Fibroblast of villous mesenchyme (primary cell): Measurements from ENCODE around the gene TMEM52. TPM values are rescaled to one million over a fixed set of nuclear protein-coding genes. Genes with fewer than 3 reads are reported as not detected.

Experiments
- DNase-seq: peaks from one replicate; pipeline ENCODE4 v3.0.0-alpha.2; 2010; ENCODE audit warnings: low read depth
- H3K4me3 ChIP-seq: 2 replicates; pipeline ENCODE4 v1.5.1; 2011; ENCODE audit warnings: low read depth, mild to moderate bottlenecking, low read length
- CTCF ChIP-seq: IDR thresholded peaks from 2 replicates; pipeline ENCODE4 v1.5.1; 2012; ENCODE audit warnings: low read depth, mild to moderate bottlenecking, low read length; ENCODE audit not compliant: insufficient read depth
- total RNA-seq: library from RNA; depleted of rRNA; stranded (reverse); fragments of >200 nt; gene quantifications from 2 replicates; pipeline ENCODE4 v1.2.3, GENCODE V29; 2012

TMEM52 gene
- total RNA-seq, 1 donor = 0.43 TPM

GRCh38 chr1:1919304-1920056 is 401 bp upstream of the TMEM52 start:
- peak; percentile 98 for DNase-seq
- no peak for TF ChIP-seq CTCF
- H3K4me3 ChIP-seq = peak overlapping the region; percentile 57

- H3K4me3 ChIP-seq = peak overlapping the region; percentile 57
- no peak for DNase-seq
- no peak for TF ChIP-seq CTCF
Observed at GRCh38 chr1:1917995-1918900, 831 bp downstream of the TMEM52 start.

- no peak for DNase-seq
- no peak for TF ChIP-seq CTCF
- H3K4me3 ChIP-seq = no peak overlapping the region
Observed at GRCh38 chr1:1917304-1917976, 1.6 kb downstream of the TMEM52 start.

- TF ChIP-seq CTCF = no peak
- no peak for DNase-seq
- no peak overlapping the region for H3K4me3 ChIP-seq
Observed at GRCh38 chr1:1916851-1917251, 2.2 kb downstream of the TMEM52 start.

- TF ChIP-seq CTCF = no peak
- no peak for DNase-seq
- H3K4me3 ChIP-seq = no peak overlapping the region
Observed at GRCh38 chr1:1915911-1916840, 2.9 kb downstream of the TMEM52 start.

GRCh38 chr1:1914971-1915692 is 3.9 kb downstream of the TMEM52 start, which contains the start of gene CALML6:
Gene CALML6, plus strand, starts transcription at chr1:1915260. Its CDS starts 21 bp downstream, at chr1:1915281.
- no peak for DNase-seq
- no peak within 1 kb of the TSS for H3K4me3 ChIP-seq
- TF ChIP-seq CTCF = no peak
